Posterior vena cava (tissue), 2 donors: ENCODE data around the gene TBC1D14. TPM values are rescaled to one million over a fixed set of nuclear protein-coding genes. Genes with fewer than 3 reads are reported as not detected.
A peak's percentile ranks its signal among the peaks of the same experiment; 100 is the strongest.

ENCODE experiments used
- DNase-seq: peaks from one replicate; pipeline ENCODE4 v3.0.0-alpha.2; 2020; ENCODE audit warnings: low spot score
- intact Hi-C, 2 donors: fragments of 100-400 bp; cut with DNase I; formaldehyde crosslinking; loops; one replicate each; pipeline versions ENCODE4 v1.14.1 to v1.14.2; 2022 to 2023
- total RNA-seq, 2 donors: library from RNA; stranded (reverse); fragmentation: NEBNext Ultra II Directional; extraction: Animal tissue kit (Norgen Biotek cat#: 25700); gene quantifications; one replicate each; pipeline ENCODE4 v1.2.1, GENCODE V29; 2021
- donor health status: DM: yes; HTN: yes; CAD: no.
- donor health status: DM: yes; HTN: yes; CAD: no.

Gene TBC1D14
- total RNA-seq, 2 donors from 2014 or later: 30.5 to 42.6 TPM

DNA sequence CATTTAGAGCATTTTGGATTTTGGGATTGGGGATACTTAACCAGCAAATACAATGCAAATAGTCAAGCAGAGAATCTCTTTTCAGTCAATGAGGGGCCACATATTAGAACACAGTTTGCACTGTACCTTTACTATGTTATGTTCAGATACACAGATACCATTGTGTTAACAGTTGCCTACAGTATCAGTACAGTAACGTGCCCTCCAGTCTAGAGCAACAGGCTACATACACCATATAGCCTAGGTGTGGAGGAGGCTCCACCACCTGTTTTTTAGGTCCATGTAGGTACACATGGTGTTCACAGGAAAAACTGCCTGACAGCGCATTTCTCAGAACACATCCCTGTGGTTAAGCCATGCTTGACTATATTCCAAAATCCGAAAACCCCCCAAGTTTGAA, 149.2 kb downstream of the TBC1D14 start:
- intact Hi-C loops: no loop called here
- DNase-seq: no peak

DNA sequence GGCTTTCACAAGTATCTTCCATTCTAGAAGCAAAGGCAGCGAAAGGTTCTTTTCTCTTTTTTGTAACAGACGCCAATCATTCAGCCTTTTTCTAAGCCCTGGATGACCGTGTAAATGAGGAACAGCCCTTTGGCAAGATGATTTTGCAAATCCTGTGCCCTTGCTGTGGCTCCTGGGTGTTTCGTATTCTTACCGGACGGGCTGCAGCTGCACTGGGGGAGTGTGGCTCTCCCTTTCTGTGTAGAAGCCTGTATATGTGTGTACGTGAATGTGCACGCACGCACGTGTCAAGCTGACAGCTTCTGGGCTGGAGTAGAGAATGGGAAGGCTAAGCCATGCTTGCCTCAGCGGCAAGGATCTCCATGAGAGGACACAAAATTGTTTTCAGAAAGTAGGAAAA, 150.0 kb downstream of the TBC1D14 start:
- intact Hi-C loops: loop anchor here in 1 of 2 donors (10.0 kb wide), 1 partner anchor 345 kb away; the partner anchor contains the start of gene BLOC1S4
- no peak for DNase-seq

DNA sequence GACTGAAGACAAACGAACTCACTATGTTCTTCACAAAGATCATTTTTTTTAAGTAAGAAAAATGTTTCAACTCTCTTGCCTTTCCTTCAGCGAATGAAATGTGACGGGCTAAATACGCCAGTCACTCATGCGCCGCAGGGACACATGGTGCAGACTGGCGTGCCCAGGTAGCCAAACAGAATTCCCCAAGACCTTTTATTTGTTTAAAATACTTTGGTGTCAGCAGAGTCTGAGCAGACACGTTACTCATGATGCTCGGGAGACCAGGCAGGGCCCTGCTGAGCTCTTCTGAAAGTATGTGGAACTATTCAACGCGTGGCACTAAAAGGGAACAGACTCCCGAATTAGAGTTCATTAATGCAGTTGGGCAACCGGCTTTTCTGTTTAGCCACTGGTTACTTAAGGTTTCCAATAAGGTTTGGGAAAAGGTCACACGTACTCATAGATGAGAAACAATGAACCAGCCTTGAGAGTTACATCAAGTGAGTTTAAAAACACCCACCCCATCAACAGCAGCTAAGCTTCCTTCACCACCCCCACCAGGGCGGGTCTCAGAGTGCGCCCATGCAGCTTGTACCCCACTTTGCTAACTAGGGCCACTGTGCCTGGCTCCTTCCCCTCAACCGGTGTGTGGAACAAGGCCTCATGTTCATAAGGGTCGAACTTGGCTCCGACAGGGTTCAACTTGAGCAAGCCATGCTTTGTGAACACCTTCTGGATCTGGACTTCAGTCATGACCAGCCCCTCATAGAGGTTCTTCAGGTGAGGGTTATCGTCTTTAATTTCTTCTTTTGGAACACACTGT, 150.9 kb downstream of the TBC1D14 start:
- intact Hi-C loops: loop anchor here in 1 of 2 donors (10.0 kb wide), 1 partner anchor 346 kb away; the partner anchor contains the start of gene BLOC1S4
- DNase-seq: no peak

DNA sequence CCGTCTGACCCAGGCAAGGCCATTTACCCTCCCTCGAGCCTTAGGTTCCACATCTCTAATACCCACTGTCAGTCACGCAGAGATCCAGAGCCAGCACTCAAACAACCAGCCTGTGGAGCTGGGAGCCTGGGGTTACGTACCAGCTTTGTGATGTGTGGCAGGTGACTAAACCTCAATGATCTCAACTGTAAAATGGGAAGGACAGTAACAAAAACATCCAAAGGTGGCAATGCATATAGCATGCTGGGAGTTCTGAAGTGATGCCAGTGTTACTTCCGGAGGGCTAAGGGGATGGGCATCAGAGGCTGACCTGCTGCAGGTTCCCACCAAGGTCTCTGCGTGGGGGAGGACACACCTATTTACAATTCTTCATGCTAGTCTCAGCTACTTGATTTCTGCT, 152.2 kb downstream of the TBC1D14 start:
- no peak for DNase-seq
- intact Hi-C loops: loop anchor here in 1 of 2 donors (10.0 kb wide), 1 partner anchor 347 kb away; the partner anchor contains the start of gene BLOC1S4

DNA sequence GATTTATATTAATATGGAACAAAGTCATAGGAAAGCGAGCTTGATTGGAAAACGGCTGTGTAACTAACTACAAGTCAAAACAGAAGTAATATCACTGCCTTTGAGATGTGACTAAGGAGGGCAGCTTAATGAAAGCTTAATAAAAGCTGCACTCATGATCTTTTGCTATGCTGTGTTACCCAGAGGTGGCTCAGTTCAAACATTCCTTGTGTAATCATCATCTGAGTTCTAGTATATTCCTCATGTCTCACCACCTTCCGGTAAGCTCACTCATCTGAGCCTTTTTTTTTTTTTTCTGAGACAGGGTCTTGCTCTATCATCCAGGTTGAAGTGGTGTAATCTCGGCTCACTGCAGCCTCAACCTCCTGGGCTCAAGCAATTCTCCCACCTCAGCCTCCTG, 153.2 kb downstream of the TBC1D14 start:
- intact Hi-C loops: loop anchor here in 1 of 2 donors (10.0 kb wide), 1 partner anchor 348 kb away; the partner anchor contains the start of gene BLOC1S4
- no peak for DNase-seq

DNA sequence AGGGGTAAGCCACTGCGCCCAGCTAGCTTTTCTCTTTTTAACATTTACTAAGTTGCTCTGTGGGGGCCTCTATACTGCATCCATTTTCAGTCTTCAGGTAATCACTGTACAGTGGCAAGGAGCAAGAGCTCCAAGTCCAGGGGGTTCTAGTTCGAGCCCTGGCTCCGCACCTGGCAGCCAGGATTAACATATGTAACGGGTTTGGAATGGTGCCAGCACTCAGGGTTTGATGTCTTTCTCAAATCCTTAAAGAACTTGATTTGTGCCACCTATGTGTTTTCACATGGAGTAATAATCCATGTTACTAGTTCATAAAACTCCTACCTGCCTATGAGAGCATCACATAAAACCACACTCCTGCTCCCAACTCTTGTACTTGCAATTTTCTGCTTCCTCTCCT, 153.7 kb downstream of the TBC1D14 start:
- no peak for DNase-seq
- intact Hi-C loops: loop anchor here in 1 of 2 donors (10.0 kb wide), 1 partner anchor 349 kb away; the partner anchor contains the start of gene BLOC1S4

DNA sequence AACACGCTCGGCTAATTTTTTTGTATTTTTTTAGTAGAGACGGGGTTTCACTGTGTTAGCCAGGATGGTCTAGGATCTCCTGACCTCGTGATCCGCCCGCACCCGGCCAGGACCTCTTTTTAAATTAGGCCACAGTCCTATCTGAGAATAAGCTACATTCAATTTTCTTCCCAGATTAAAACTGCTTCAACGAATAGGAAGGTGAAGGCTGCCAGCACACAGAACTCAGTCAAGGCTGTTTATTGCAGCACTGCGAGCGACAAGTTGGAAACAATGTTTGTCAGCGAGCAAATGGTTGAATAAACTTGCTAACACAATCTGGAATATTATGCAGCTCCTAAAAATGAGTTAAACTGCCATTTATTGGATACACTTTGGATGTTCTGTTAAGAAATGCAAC, 156.4 kb downstream of the TBC1D14 start:
- DNase-seq: no peak
- intact Hi-C loops: loop anchor here in 1 of 2 donors (10.0 kb wide), 1 partner anchor 351 kb away; the partner anchor contains the start of gene BLOC1S4

DNA sequence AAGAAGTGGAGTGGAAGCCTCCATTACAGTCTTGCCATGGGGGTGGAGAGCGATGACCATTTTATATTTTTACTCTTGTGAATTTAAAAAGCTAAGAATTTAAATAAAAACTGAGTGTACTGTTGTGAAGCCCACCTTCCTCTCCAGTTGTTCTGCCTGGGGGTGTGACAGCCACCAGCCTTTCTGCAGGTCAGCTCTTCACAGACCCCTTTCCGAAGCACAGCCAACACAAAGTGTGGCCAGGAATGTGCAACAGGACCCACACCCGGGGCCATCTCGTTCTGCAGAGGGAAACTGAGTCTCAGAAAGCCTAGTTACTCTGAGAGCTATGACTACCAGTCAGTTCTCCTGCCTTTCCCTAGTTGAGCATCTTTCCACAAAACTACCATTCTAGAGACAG, 156.9 kb downstream of the TBC1D14 start:
- intact Hi-C loops: loop anchor here in 1 of 2 donors (10.0 kb wide), 1 partner anchor 352 kb away; the partner anchor contains the start of gene BLOC1S4
- DNase-seq: no peak

DNA sequence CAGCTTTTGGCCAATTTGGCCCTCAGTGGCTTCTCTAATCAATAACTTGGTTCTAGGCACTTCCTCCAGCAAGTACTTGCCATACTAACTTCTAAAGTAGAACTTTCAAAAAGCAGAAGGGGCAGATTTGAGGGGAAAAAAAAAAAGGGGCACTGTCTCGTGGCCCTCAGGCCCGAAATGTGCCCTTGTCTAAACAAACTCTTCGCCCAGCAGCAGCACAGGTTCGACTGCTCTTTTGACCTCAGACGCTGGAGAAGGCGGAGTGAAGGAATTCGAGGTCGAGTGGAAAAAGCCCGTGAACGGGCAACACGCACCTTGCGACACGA, 157.5 kb downstream of the TBC1D14 start:
- intact Hi-C loops: loop anchor here in 1 of 2 donors (10.0 kb wide), 1 partner anchor 352 kb away; the partner anchor contains the start of gene BLOC1S4

DNA sequence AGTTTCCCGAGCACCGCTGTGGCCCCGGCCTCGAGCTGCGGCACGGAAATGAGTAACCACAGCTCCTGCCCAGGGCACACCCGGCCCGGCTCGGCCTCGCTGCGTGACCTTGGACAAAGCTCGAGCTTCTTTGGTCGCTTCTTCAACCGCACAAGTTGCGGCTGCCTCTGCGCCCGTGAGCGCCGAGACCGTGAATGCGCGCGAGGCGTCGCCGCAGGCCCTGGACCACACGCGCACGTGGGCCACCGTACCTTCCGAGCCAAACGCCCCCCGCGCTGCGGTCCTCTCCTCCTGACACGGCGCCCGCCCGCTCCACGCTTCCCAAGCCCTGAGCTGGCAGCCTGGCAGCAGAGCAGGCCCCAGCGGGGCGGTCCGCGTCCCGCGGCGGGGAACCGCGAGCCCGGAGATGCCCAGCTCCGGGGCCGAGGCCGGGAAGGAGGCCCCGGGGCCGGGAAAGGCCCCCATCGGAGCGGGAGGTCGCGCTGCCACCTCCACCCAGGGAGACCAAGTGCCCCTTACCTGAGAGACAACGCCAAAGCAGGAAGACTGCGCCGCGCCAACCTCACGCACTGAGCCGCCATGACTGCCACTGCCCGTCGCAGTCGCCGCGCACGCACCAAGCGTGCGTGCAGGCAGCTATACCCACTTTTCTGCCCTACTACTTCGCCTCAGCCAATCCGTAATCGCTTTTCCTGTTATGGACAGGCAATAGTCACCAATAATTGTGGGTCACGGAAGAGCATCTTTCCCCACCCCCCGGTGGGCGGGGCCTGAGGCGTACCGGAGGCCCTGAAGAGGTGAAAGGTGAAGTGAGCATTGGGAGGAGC, 158.0 kb downstream of the TBC1D14 start, which contains the start of gene GRPEL1:
GRPEL1 (minus strand) TSS at position 613 of the 827 bp plus-strand sequence; CDS start at position 581, 32 bp downstream.
- peak; percentile 93 for DNase-seq

More for the DNA sequence above, 157.5 kb downstream of the TBC1D14 start:
- no peak for DNase-seq

DNA sequence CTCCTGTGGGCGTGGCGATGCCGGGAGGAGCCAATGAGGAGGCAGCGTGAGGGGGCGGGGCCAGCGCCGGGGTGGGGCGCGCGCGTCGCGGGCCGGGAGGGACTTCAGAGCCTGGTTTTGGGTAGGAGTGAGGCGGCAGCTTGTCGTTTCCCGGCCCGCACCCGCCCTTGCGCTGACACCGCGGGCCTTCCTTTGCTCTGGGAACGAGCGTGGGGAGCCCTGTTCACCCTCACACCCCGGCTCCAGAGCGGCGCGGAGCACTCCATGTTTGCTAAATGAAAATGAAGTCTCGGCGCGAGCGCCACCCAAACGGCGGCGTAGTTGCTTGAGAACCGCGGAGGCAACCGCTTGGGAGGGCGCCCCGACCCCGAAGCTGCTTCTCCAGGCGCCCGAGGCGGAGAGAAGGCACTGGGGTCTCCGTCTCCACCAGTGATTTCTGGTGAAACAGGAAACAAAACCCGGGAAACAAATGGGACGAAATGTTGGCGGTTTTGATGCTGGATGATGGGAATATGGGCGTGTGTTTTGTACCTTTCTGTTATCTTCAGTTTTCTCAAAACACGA, 158.7 kb downstream of the TBC1D14 start:
- intact Hi-C loops: loop anchor here in 1 of 2 donors (10.0 kb wide), 1 partner anchor 354 kb away; the partner anchor contains the start of gene BLOC1S4
- peak; percentile 100 for DNase-seq

More for the DNA sequence above, 158.0 kb downstream of the TBC1D14 start, which contains the start of gene GRPEL1:
- intact Hi-C loops: loop anchor here in 1 of 2 donors (10.0 kb wide), 1 partner anchor 353 kb away; the partner anchor contains the start of gene BLOC1S4

DNA sequence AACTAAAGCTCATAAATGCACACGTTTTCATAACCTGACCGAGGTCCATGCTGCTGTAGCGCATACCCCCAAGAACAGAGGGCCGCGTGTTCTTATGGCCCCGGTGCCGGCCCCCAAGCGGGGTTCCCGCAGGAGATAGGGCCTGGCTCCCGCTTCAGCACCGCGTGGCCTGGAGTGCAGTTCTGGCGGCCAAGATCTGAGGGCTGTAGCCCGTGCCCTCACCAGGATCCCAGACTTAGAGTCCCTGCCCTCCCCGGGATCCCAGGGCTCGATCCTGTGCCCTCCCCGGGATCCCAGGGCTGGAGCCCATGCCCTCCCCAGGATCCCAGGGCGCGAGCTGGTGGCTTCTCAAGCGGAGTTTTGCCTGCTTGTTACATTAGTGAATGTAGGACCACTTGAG, 159.3 kb downstream of the TBC1D14 start:
- peak; percentile 78 for DNase-seq
- intact Hi-C loops: loop anchor here in 1 of 2 donors (10.0 kb wide), 1 partner anchor 354 kb away; the partner anchor contains the start of gene BLOC1S4

DNA sequence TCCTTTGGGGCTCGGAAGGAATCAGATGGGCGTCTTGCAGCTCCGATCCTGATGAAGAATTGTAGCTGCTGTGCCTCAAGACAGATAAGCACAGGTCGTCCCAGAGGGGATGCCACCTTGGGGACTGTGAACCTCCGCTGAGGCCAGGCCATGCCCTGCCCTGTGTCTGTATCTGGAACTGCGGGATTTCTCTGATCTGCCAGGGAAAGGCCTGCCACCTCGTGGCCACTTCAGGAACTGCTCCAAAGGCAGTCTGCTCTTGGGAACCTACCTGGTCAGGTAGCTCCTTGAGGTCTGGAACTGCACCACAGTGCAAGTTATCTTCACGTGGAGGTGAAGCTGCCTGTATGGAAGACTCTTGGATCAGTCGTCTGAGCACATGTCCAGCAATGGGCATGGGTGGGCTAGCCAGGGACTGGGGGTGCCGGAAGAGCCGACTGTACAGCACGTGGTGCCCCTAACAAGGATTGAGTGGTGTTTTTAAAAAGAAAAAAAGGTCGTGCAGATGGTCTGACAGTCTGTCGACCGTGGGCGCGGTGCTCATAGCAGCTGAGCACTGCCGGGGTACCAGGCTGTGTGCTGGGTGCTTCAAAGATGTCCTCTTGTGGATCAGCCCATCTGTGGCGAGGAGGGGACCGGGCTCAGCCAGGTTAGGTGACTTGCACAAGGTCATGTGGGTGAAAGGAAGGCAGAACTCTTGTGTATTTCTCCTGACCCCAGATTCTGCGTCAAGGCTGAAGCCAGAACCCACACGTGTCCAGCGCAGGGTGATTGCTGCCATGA, 161.3 kb downstream of the TBC1D14 start:
- peak; percentile 93 for DNase-seq
- intact Hi-C loops: no loop called here

DNA sequence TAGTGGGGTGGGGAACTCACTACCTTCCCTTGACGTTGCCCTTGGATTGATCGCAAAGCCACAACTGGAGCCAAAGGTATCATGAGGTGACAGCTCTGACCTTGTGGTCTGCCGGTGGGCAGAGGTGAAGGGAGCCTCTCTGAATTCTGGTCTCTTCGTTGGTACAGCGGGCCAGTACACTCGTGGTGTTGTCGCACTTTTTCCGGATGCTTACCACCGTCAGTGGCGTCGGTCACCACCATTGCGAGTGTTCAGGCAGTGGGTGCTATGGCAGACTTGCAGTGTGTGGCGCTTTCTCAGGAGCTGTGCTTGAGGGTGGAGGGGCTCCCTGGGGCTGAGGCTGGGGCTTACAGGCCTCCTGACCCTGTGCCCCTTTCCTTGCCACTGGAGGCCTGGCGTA, 163.4 kb downstream of the TBC1D14 start:
- no peak for DNase-seq
- intact Hi-C loops: no loop called here

DNA sequence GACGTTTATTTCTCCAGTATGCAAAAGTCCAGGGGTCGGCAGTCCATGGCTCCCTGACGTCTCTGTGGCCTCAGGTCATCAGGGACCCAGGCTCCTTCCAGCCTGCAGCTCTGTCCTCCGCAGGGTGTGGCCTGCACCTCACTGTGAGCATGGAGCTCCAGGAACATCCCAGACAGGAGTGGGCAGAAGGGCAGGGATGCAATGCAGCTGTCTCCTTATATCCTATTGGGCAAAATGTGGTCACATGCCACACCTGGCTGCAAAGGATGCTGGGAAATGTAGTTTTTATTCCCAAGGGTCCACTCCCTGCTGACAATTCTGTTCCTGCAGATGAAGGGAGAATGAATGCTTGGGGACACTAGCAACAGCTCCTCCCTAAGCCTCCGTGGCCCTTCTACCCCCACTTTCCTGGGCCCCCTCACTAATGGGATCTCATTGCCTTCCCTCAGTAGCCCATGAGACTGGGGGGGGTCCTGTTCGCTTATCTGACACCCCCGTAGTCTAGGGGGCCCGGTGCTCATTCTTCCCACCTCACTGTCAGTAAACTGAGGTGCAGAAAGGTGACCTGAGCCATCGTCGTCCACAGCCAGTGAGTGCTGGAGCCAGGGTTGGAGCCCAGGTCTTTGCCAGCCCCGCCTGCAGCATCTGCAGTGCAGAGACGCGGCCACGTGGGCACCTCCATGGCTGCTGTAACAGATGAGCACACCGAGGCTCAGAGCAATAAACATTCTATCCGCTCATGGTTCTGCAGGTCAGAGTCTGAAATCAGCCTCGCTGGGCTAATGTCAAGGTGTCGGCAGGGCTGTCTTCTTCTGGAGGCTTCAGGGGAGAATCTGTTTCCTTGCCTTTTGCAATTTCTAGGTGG, 164.1 kb downstream of the TBC1D14 start:
- intact Hi-C loops: no loop called here
- DNase-seq: no peak

DNA sequence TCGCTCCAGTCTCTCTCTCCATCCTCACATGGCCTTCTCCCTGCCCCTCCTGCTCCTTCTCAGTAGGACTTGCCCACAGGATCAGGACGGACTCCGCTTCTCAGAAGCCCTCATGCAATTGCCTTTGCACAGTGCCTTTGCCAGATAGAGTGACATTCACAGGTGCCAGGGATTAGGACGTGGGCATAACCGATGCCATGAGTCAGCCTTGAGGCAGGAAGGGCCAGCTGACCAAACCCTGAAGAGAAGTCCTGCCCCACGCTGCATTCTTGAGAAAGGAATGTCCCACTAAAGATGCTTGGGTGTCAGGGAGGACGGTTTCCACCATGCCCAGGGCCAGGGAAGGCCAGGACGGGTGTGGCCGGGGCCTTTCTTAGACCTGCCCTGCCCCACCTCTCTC, 164.8 kb downstream of the TBC1D14 start:
- intact Hi-C loops: no loop called here
- no peak for DNase-seq

DNA sequence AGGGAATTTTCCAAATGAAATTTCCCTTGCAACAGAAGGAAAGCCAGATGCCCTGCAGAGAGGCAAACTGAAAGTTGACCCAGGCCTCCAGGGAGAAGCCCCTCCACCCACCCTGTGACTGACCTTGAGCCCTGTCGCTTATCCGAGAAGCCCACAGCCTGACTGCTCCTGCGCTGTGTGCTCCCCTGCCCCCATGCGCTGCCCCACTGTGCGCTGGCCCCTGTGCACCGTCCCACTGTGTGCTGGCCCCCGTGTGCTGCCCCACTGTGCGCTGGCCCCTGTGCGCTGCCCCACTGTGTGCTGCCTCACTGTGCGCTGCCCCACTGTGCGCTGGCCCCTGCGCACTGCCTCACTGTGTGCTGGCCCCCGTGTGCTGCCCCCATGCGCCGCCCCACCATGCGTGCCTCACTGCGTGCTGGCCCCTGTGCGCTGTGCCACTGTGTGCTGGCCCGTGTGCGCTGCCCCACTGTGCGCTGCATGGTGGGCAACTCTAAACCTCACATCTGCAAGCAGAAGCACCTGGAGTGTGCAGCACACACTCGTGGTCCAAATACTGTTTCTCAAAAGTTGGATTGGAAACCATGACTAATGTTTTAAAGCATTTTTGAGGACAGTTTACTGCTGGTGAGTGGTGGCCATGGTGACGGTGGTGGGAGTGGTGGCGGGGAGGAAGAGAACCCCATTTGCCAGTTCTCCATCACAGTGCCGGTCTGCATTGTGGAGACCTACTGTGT, 166.5 kb downstream of the TBC1D14 start:
- intact Hi-C loops: loop anchor here in 1 of 2 donors (5.0 kb wide), 1 partner anchor 354 kb away; no protein-coding TSS in a partner anchor
- DNase-seq: no peak
